DOHH2 (cell line): ENCODE measurements around the gene ADGRB2.
A peak's percentile ranks its signal among the peaks of the same experiment; 100 is the strongest.

Source experiments
- H3F3A ChIP-seq: fragments of 200-600 bp; sonication (generic), shearing (Covaris generic); 2 replicates; pipeline ENCODE4 v1.6.0; 2016; ENCODE audit warnings: antibody characterized with exemption, mild to moderate bottlenecking; ENCODE audit not compliant: control insufficient read depth, insufficient read depth
- H3K27ac ChIP-seq: fragments of 200-600 bp; sonication (generic); 2 replicates; pipeline ENCODE4 v1.5.1; 2014; ENCODE audit warnings: low read depth, mild to moderate bottlenecking, low read length, moderate library complexity
- H3K27me3 ChIP-seq: fragments of 200-600 bp; sonication (generic); 2 replicates; pipeline ENCODE4 v1.6.1; 2014; ENCODE audit warnings: mild to moderate bottlenecking, low read length, mixed read lengths; ENCODE audit not compliant: control insufficient read depth
- H3K36me3 ChIP-seq: fragments of 200-600 bp; sonication (generic); 2 replicates; pipeline ENCODE4 v1.6.1; 2014; ENCODE audit warnings: mild to moderate bottlenecking, low read length, moderate library complexity, mixed read lengths; ENCODE audit not compliant: control insufficient read depth
- H3K4me1 ChIP-seq: fragments of 200-600 bp; sonication (generic); 2 replicates; pipeline ENCODE4 v1.6.1; 2014; ENCODE audit warnings: mild to moderate bottlenecking, low read length, mixed read lengths; ENCODE audit not compliant: control insufficient read depth
- H3K4me2 ChIP-seq: fragments of 200-600 bp; sonication (generic); 2 replicates; pipeline ENCODE4 v1.6.0; 2014; ENCODE audit warnings: mild to moderate bottlenecking, low read length, moderate library complexity
- H3K4me3 ChIP-seq: fragments of 200-600 bp; sonication (generic); 2 replicates; pipeline ENCODE4 v1.5.1; 2014; ENCODE audit warnings: mild to moderate bottlenecking, low read length, mixed read lengths
- H3K79me2 ChIP-seq: fragments of 200-600 bp; sonication (generic); 2 replicates; pipeline ENCODE4 v1.6.1; 2014; ENCODE audit warnings: mild to moderate bottlenecking, low read length, mixed read lengths; ENCODE audit not compliant: control insufficient read depth
- H3K9me2 ChIP-seq: fragments of 200-600 bp; sonication (generic); replicated peaks from 2 replicates; pipeline ENCODE4 v1.6.1; 2014; ENCODE audit warnings: mild to moderate bottlenecking, low read length, mixed read lengths; ENCODE audit not compliant: control insufficient read depth
- H3K9me3 ChIP-seq: fragments of 200-600 bp; sonication (generic); 2 replicates; pipeline ENCODE4 v1.6.1; 2014; ENCODE audit warnings: antibody characterized with exemption, low read length, mixed read lengths; ENCODE audit not compliant: control insufficient read depth, insufficient read depth
- H4K20me1 ChIP-seq: fragments of 200-600 bp; sonication (generic); 2 replicates; pipeline ENCODE4 v1.6.0; 2014; ENCODE audit warnings: low read depth, mild to moderate bottlenecking, antibody characterized with exemption, low read length, moderate library complexity; ENCODE audit not compliant: control insufficient read depth, insufficient read depth
- EZH2phosphoT487 ChIP-seq: fragments of 200-600 bp; sonication (generic); IDR thresholded peaks from 2 replicates; pipeline ENCODE4 v1.6.1; 2017; ENCODE audit warnings: borderline replicate concordance, mild to moderate bottlenecking, antibody characterized with exemption, low read length, moderate library complexity, mixed read lengths
- TF ChIP-seq, protein P1 (sequence below): fragments of 200-600 bp; sonication (generic); IDR thresholded peaks from one replicate; pipeline ENCODE4 v1.5.1; 2014; ENCODE audit warnings: antibody characterized with exemption, mild to moderate bottlenecking, low read depth, low read length; ENCODE audit not compliant: poor library complexity, severe bottlenecking

The ADGRB2 gene

DNA sequence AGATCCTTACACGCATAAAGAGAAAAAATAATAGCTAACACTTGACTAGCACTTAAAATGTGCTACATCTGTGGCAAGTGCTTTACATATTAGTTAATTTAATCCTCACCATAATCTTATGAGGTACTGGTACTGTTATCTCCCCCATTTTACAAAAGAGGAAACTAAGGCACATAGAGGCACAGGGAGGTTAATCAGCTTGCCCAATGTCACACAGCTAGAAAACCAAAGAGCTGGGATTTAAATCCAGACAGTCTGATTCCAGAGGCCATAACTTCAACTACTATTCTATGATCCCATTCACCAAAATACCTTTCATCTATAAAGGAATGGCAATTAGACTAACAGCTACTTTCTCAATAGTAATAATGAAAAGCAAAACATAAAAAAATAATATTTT is 40.0 kb upstream of the ADGRB2 start:
- no peak overlapping the region for H3K4me2 ChIP-seq
- TF ChIP-seq, protein P1, sequence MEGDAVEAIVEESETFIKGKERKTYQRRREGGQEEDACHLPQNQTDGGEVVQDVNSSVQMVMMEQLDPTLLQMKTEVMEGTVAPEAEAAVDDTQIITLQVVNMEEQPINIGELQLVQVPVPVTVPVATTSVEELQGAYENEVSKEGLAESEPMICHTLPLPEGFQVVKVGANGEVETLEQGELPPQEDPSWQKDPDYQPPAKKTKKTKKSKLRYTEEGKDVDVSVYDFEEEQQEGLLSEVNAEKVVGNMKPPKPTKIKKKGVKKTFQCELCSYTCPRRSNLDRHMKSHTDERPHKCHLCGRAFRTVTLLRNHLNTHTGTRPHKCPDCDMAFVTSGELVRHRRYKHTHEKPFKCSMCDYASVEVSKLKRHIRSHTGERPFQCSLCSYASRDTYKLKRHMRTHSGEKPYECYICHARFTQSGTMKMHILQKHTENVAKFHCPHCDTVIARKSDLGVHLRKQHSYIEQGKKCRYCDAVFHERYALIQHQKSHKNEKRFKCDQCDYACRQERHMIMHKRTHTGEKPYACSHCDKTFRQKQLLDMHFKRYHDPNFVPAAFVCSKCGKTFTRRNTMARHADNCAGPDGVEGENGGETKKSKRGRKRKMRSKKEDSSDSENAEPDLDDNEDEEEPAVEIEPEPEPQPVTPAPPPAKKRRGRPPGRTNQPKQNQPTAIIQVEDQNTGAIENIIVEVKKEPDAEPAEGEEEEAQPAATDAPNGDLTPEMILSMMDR = no peak
- no peak for TF ChIP-seq EZH2phosphoT487
- no peaks in the 10 kb centered on the region for H4K20me1 ChIP-seq
- no peaks in the 10 kb centered on the region for H3K9me3 ChIP-seq
- peaks cover 13% of the 10 kb centered on the region for H3F3A ChIP-seq
- H3K27ac ChIP-seq = no peak overlapping the region
- no peaks in the 10 kb centered on the region for H3K79me2 ChIP-seq
- no peaks in the 10 kb centered on the region for H3K9me2 ChIP-seq
- peaks cover 4% of the 10 kb centered on the region; the same call in 1 of the 2 replicates for H3K27me3 ChIP-seq
- H3K4me3 ChIP-seq = no peak overlapping the region
- peaks cover 28% of the 10 kb centered on the region for H3K4me1 ChIP-seq
- no peaks in the 10 kb centered on the region for H3K36me3 ChIP-seq

DNA sequence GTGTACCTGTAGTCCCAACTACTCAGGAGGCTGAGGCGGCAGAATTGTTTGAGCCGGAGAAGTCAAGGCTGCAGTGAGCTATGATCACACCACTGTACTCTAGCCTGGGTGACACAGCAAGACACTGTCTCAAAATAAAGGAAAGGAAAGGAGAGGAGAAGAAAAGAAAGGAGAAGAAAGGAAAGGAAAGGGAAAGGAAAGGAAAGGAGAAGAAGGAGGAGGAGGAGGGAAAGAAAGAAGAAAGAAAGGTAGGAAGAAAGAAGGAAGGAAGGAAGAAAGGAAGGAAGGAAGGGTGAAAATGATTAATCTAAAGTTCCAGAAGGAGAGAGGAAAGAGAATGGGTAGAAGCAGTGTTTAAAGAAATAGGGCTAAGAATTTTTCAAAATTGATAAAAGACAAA is 39.5 kb upstream of the ADGRB2 start:
- peaks cover 6% of the 10 kb centered on the region for H3K27me3 ChIP-seq
- no peak overlapping the region for H3K4me3 ChIP-seq
- TF ChIP-seq EZH2phosphoT487 = no peak
- TF ChIP-seq, protein P1 = no peak

DNA sequence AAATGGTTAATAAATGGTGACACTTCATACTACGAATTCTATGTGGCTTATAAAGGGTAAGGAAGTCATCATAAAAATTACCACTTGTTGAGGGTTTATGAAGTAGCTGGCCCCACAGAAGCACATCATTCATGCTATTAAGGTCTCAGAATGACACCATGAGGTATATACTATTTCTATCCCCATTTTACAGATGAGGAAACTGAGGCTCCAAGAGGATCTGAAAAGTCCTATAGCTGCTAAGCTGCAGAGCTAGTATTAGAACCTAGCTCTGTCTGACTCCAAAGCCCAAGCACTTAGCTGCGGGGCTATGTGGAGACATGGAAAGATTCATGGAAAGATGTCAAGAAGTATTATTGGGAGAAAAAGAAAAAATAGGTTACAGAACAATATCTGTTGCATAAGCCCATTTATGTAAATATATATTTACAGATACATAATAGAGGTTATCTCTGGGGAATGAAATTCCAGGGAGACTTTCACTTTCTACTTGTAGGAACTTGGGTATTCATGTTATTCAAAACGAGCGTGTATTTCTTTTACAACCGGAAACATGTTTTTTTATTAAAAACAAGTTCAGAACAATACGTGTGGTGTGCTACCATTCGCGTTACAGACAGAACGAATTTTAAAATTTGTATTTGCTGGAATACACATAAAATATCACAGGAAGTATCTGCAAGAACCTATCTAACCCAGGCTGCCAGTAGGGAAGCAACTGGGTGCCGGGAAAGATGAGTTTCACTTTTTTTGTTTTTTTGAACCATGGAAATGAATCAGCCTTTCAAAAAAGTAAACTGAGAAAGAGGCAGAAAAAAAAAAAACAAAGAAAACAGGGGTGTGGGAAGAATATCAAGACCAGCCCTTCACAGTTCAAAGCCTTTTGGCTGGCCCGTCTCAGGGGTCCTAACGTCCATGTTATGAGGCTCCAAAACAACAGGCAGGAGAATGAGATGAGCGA is 38.3 kb upstream of the ADGRB2 start:
- H3K9me2 ChIP-seq = no peaks in the 10 kb centered on the region
- H3K27ac ChIP-seq = no peak overlapping the region
- no peak overlapping the region; the same call in 1 of the 2 replicates for H3K4me3 ChIP-seq
- H3K27me3 ChIP-seq = peaks cover 16% of the 10 kb centered on the region
- no peaks in the 10 kb centered on the region for H3K79me2 ChIP-seq
- H3K36me3 ChIP-seq = no peaks in the 10 kb centered on the region
- peaks cover 7% of the 10 kb centered on the region for H3F3A ChIP-seq
- peak overlapping the region; percentile 46 for H3K4me2 ChIP-seq
- no peaks in the 10 kb centered on the region for H3K9me3 ChIP-seq
- H4K20me1 ChIP-seq = no peaks in the 10 kb centered on the region
- TF ChIP-seq EZH2phosphoT487 = no peak
- TF ChIP-seq, protein P1 = no peak
- peaks cover 28% of the 10 kb centered on the region for H3K4me1 ChIP-seq

More for the DNA sequence above, 39.5 kb upstream of the ADGRB2 start:
- Histone ChIP-seq H3K9me3 (no peaks in the 10 kb centered on the region), H3K36me3 (no peaks in the 10 kb centered on the region), H3K9me2 (no peaks in the 10 kb centered on the region), H4K20me1 (no peaks in the 10 kb centered on the region), H3K27ac (no peak overlapping the region), H3F3A (peaks cover 13% of the 10 kb centered on the region), H3K4me1 (peaks cover 28% of the 10 kb centered on the region), H3K79me2 (no peaks in the 10 kb centered on the region), H3K4me2 (no peak overlapping the region)
